Bronchial epithelial cell (primary cell): Measurements from ENCODE around the gene ZNF423. TPM values are rescaled to one million over a fixed set of nuclear protein-coding genes. Genes with fewer than 3 reads are reported as not detected.

Source experiments
- DNase-seq: peaks from one replicate; pipeline ENCODE4 v3.0.0-alpha.2; 2010; ENCODE audit warnings: low read depth
- FAIRE-seq: peaks from 2 replicates; lab custom pipeline; 2011; peaks lifted over from hg19 to GRCh38; lab: Jason Lieb, UNC
- H3K27me3 ChIP-seq: 2 replicates; pipeline ENCODE4 v1.5.1; 2011; ENCODE audit warnings: low read length; ENCODE audit not compliant: control insufficient read depth, insufficient read depth
- H3K36me3 ChIP-seq: 2 replicates; pipeline ENCODE4 v1.5.1; 2011; ENCODE audit warnings: low read length; ENCODE audit not compliant: control insufficient read depth, insufficient read depth
- H3K4me3 ChIP-seq: 2 replicates; pipeline ENCODE4 v1.5.1; 2011; ENCODE audit warnings: mild to moderate bottlenecking, low read depth, low read length, control low read depth
- CTCF ChIP-seq: IDR thresholded peaks from 2 replicates; pipeline ENCODE4 v1.5.1; 2011; ENCODE audit warnings: mild to moderate bottlenecking, moderate library complexity, low read length, control low read depth, inconsistent platforms; ENCODE audit not compliant: insufficient read depth, severe bottlenecking
- total RNA-seq: library from RNA; depleted of rRNA; stranded (reverse); fragments of >200 nt; gene quantifications from 2 replicates; pipeline ENCODE4 v1.2.1, GENCODE V29; 2014

Gene ZNF423
- total RNA-seq, 1 donor from 2014 or later = under 0.01 TPM

- FAIRE-seq (no peak), DNase-seq (no peak)
- Histone ChIP-seq H3K36me3 (no peaks in the 10 kb centered on the region), H3K27me3 (no peaks in the 10 kb centered on the region), H3K4me3 (no peak overlapping the region)
- TF ChIP-seq CTCF = no peak
Observed at GRCh38 chr16:49824593-49824992, 31.3 kb downstream of the ZNF423 start.

DNA sequence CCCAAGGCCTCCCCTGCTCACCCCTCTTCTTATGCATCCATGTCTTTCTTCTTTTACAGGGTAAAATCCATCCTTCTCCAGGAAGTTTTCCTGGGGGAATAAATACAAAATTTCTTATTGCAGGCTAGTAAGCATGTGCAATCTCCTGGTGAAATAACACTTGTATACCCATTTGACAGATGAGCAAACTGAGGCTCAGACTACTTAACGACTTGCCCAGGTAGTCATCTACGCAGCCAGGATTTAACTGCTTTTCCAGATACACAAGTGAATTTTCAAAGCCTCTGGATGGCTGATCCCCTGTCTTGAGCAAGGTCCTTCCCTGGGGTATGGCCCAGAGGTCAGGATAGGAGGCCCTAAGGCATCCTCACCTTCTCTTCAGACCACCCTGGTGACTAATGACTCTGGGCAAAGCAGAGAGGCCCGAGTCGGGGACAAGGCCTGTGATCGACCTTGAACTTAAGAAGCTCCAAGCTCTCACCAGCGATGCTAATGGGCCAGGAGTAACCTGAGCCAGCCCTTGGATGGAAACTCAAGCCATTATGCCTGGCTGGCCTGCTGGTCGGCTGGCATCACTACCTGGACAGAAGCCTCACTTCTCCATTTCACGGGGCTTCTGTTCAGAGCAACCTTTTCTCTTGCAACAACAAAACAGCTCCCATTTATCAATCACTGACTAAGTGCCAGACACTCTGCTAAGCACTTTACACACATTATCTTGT is 33.1 kb downstream of the ZNF423 start:
- Histone ChIP-seq H3K4me3 (no peak overlapping the region), H3K36me3 (no peaks in the 10 kb centered on the region), H3K27me3 (no peaks in the 10 kb centered on the region)
- DNase-seq = no peak
- no peak for TF ChIP-seq CTCF
- no peak for FAIRE-seq

- no peaks in the 10 kb centered on the region for H3K27me3 ChIP-seq
- FAIRE-seq = no peak
- TF ChIP-seq CTCF = no peak
- no peak for DNase-seq
- H3K36me3 ChIP-seq = no peaks in the 10 kb centered on the region
- H3K4me3 ChIP-seq = no peak overlapping the region
Observed at GRCh38 chr16:49821614-49822282, 34.2 kb downstream of the ZNF423 start.

- FAIRE-seq = no peak
- Histone ChIP-seq H3K27me3 (no peaks in the 10 kb centered on the region), H3K36me3 (no peaks in the 10 kb centered on the region), H3K4me3 (no peak overlapping the region)
- TF ChIP-seq CTCF = no peak
- no peak for DNase-seq
Observed at GRCh38 chr16:49821156-49821555, 34.8 kb downstream of the ZNF423 start.

DNA sequence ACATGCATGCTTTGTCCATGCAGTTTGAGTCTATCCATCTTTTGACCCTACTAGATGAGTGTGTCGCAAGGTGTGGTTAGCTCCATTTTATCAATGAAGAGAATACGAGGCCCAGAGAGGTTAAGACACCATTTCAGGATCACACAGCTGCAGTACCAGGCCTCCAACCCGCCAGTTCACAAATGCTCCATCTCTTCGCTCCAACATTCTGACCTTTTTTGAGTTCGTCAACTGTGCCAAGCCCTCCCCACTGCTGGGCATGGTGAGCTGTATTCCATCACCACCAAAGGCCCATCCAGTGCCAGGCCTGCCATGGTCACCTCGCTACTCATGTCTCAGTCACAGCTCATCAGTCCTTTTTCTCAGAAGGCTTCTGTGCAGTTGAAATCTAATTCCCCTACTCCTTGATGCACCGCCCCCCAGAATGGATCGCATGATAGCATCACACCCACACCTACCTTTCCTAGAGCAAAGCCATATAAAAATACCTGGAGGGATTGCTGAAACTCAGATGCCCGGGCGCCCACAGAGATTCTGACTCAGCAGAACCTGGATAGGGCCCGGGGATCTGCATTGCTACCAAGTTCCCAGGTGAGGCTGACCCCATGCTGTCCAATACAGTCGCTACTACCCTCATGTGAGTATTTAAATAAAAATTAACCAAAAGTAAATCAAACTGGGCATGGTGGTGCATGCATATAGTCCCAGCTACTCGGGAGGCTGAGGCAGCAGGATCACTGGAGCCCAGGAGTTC is 38.0 kb downstream of the ZNF423 start:
- DNase-seq = no peak
- Histone ChIP-seq H3K36me3 (no peaks in the 10 kb centered on the region), H3K4me3 (no peak overlapping the region), H3K27me3 (no peaks in the 10 kb centered on the region)
- FAIRE-seq = peak; percentile 75
- TF ChIP-seq CTCF = no peak
